ENCODE measurements around the gene CDH12. TPM values are rescaled to one million over a fixed set of nuclear protein-coding genes. Genes with fewer than 3 reads are reported as not detected.

The CDH12 gene
- total and polyA plus RNA-seq, 10 of the 15 experiments (the other 5 are each of a cell fraction or from before 2014, with no cell fraction given), result 0.03 to 0.16 TPM; not detected in 8

DNA sequence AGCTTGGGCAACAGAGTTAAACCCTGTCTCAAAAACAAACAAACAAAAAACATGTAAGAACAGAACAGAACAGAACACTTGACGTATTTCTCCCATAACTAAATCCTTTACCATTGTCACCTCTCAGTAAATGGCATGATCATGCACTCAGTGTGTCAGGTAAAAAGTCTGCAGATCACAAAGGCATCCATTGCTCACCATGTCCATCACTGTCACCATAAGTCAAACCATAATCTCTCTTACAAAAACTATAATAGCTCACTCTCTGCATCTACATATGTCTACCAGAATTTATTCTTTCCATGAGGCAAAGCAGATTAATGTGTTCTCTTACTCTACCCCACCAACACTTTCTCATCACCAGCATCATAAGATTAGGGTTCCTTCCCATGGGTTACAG is 387.5 kb downstream of the CDH12 start:
- Histone ChIP-seq H3K36me3 (ENCODE audit: control insufficient read depth in 2 of 2, insufficient read depth in 2 of 2, low read length in 1 of 2) (no peaks in the 10 kb centered on the region), H3K27ac (ENCODE audit: control insufficient read depth, insufficient read depth) (no peak overlapping the region), H3K4me3 (no peak overlapping the region), H2AFZ (ENCODE audit: control insufficient read depth, low read depth, low read length) (no peak overlapping the region), H3K9ac (ENCODE audit: control insufficient read depth, insufficient read depth, low read length) (no peak overlapping the region), H3K4me2 (ENCODE audit: control insufficient read depth, insufficient read depth) (no peak overlapping the region), H3K9me3 (replicated peaks; ENCODE audit: control insufficient read depth, insufficient read depth, low read length) (no peaks in the 10 kb centered on the region), H4K20me1 (ENCODE audit: control insufficient read depth, insufficient read depth) (no peaks in the 10 kb centered on the region), H3K79me2 (ENCODE audit: control insufficient read depth, insufficient read depth, low read length) (no peaks in the 10 kb centered on the region), H3K27me3 (replicated peaks in 1 of 2; ENCODE audit: control insufficient read depth in 2 of 2, insufficient read depth in 2 of 2, low read length in 1 of 2) (no peaks in the 10 kb centered on the region), H3K4me1 (ENCODE audit: control insufficient read depth, insufficient read depth, low read length) (no peaks in the 10 kb centered on the region)
- intact Hi-C loops (cut with micrococcal nuclease; ENCODE audit: unreplicated experiment), result no loop called here
- WGBS (ENCODE audit: insufficient coverage, insufficient replicate concordance, low lambda C conversion rate, missing lambda C conversion rate), result 0% methylated on average over 1 of the region's 1 CpG
- FAIRE-seq (no peak), DNase-seq (ENCODE audit: low read depth, low spot score) (no peak), ATAC-seq (no peak)
- ChIA-PET CTCF (no interaction called here), POLR2A (no interaction called here), SMC1A (ENCODE audit: uncharacterized antibody, unreplicated experiment) (no interaction called here), RAD21 (ENCODE audit: unreplicated experiment) (no interaction called here)
- in situ Hi-C loops (cut with MboI), result no loop called here
- TF ChIP-seq, protein P1, sequence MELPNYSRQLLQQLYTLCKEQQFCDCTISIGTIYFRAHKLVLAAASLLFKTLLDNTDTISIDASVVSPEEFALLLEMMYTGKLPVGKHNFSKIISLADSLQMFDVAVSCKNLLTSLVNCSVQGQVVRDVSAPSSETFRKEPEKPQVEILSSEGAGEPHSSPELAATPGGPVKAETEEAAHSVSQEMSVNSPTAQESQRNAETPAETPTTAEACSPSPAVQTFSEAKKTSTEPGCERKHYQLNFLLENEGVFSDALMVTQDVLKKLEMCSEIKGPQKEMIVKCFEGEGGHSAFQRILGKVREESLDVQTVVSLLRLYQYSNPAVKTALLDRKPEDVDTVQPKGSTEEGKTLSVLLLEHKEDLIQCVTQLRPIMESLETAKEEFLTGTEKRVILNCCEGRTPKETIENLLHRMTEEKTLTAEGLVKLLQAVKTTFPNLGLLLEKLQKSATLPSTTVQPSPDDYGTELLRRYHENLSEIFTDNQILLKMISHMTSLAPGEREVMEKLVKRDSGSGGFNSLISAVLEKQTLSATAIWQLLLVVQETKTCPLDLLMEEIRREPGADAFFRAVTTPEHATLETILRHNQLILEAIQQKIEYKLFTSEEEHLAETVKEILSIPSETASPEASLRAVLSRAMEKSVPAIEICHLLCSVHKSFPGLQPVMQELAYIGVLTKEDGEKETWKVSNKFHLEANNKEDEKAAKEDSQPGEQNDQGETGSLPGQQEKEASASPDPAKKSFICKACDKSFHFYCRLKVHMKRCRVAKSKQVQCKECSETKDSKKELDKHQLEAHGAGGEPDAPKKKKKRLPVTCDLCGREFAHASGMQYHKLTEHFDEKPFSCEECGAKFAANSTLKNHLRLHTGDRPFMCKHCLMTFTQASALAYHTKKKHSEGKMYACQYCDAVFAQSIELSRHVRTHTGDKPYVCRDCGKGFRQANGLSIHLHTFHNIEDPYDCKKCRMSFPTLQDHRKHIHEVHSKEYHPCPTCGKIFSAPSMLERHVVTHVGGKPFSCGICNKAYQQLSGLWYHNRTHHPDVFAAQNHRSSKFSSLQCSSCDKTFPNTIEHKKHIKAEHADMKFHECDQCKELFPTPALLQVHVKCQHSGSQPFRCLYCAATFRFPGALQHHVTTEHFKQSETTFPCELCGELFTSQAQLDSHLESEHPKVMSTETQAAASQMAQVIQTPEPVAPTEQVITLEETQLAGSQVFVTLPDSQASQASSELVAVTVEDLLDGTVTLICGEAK (IDR thresholded peaks at IDR 0.05; ENCODE audit: borderline replicate concordance), result no peak
- TF ChIP-seq SMAD5 (IDR thresholded peaks at IDR 0.05; ENCODE audit: low read depth), result no peak
- TF ChIP-seq DPF2 (IDR thresholded peaks at IDR 0.05), result no peak
- TF ChIP-seq SREBF2 (IDR thresholded peaks at IDR 0.05; ENCODE audit: low read length), result no peak
- no peak for TF ChIP-seq RAD51 (IDR thresholded peaks at IDR 0.05)
- TF ChIP-seq, protein P2, sequence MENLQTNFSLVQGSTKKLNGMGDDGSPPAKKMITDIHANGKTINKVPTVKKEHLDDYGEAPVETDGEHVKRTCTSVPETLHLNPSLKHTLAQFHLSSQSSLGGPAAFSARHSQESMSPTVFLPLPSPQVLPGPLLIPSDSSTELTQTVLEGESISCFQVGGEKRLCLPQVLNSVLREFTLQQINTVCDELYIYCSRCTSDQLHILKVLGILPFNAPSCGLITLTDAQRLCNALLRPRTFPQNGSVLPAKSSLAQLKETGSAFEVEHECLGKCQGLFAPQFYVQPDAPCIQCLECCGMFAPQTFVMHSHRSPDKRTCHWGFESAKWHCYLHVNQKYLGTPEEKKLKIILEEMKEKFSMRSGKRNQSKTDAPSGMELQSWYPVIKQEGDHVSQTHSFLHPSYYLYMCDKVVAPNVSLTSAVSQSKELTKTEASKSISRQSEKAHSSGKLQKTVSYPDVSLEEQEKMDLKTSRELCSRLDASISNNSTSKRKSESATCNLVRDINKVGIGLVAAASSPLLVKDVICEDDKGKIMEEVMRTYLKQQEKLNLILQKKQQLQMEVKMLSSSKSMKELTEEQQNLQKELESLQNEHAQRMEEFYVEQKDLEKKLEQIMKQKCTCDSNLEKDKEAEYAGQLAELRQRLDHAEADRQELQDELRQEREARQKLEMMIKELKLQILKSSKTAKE (IDR thresholded peaks at IDR 0.05; ENCODE audit: low read depth, poor library complexity, severe bottlenecking), result no peak
- no peak for TF ChIP-seq RCOR1 (conservative IDR thresholded peaks at IDR 0.05; ENCODE audit: low read depth, low read length)
- no peak for TF ChIP-seq ZZZ3 (IDR thresholded peaks at IDR 0.05; ENCODE audit: control insufficient read depth, insufficient read length, low read depth)
- TF ChIP-seq ZNF384 (IDR thresholded peaks at IDR 0.05; ENCODE audit: borderline replicate concordance, low read depth, low read length), result no peak
- no peak for TF ChIP-seq GABPA (IDR thresholded peaks at IDR 0.05; ENCODE audit: low read depth)
- TF ChIP-seq CBFB (IDR thresholded peaks at IDR 0.05; ENCODE audit: low read depth), result no peak
- no peak for TF ChIP-seq MYC (IDR thresholded peaks at IDR 0.05; ENCODE audit: insufficient read depth, insufficient read length, insufficient replicate concordance, low read length, severe bottlenecking)
- no peak for TF ChIP-seq TBL1XR1 (IDR thresholded peaks at IDR 0.05; ENCODE audit: low read depth, low read length)
- no peak for TF ChIP-seq FOXM1 (IDR thresholded peaks at IDR 0.05; ENCODE audit: low read depth, low read length)
- BruUV-seq (replicated peaks), result no TSS peak

Measured in GM12878 (cell line).